Measurements from ENCODE around the gene TTC3. TPM values are rescaled to one million over a fixed set of nuclear protein-coding genes. Genes with fewer than 3 reads are reported as not detected.

The TTC3 gene
- total and polyA plus RNA-seq, 2 of the 13 experiments (the other 11 are each of a cell fraction or from before 2014, with no cell fraction given) = 55.7 to 108 TPM

- TF ChIP-seq RAD21 (CRISPR knock-in tag; IDR thresholded peaks at IDR 0.05) (peak; percentile 82), ZNF776 (CRISPR knock-in tag; IDR thresholded peaks at IDR 0.05) (peak; percentile 90; the same call in 1 of the 2 replicates), YY1 (IDR thresholded peaks at IDR 0.05; ENCODE audit: insufficient read depth, insufficient replicate concordance, low read depth, low read length) (peak; percentile 68), THYN1 (CRISPR knock-in tag; IDR thresholded peaks at IDR 0.05; ENCODE audit: borderline replicate concordance, low read depth) (no peak), MAFG (CRISPR knock-in tag; IDR thresholded peaks at IDR 0.05) (no peak), HES4 (CRISPR knock-in tag; IDR thresholded peaks at IDR 0.05; ENCODE audit: borderline replicate concordance) (peak; percentile 90), NR0B2 (CRISPR knock-in tag; IDR thresholded peaks at IDR 0.05) (peak; percentile 76), PITX1 (CRISPR knock-in tag; IDR thresholded peaks at IDR 0.05) (peak; percentile 76), ZNF782 (CRISPR knock-in tag; IDR thresholded peaks at IDR 0.05; ENCODE audit: borderline replicate concordance) (peak; percentile 81; the same call in 1 of the 2 replicates), ZNF121 (CRISPR knock-in tag; IDR thresholded peaks at IDR 0.05) (no peak), ZNF567 (CRISPR knock-in tag; IDR thresholded peaks at IDR 0.05; ENCODE audit: borderline replicate concordance) (no peak), ZBTB46 (CRISPR knock-in tag; IDR thresholded peaks at IDR 0.05; ENCODE audit: borderline replicate concordance) (no peak), SIN3B (IDR thresholded peaks at IDR 0.05; ENCODE audit: low read length) (0 out of 2 replicates have a peak, but pooled peaks have one; percentile 13), ZHX1 (CRISPR knock-in tag; IDR thresholded peaks at IDR 0.05; ENCODE audit: low read depth) (0 out of 2 replicates have a peak, but pooled peaks have one; percentile 31), PBX3 (CRISPR knock-in tag; IDR thresholded peaks at IDR 0.05; ENCODE audit: borderline replicate concordance) (no peak), FOXA3 (CRISPR knock-in tag; IDR thresholded peaks at IDR 0.05) (0 out of 2 replicates have a peak, but pooled peaks have one; percentile 43), SP2 (CRISPR knock-in tag; IDR thresholded peaks at IDR 0.05) (peak; percentile 56), RARG (CRISPR knock-in tag; IDR thresholded peaks at IDR 0.05; ENCODE audit: low read depth) (0 out of 2 replicates have a peak, but pooled peaks have one; percentile 32), ZNF362 (CRISPR knock-in tag; IDR thresholded peaks at IDR 0.05; ENCODE audit: borderline replicate concordance) (no peak; the same call in 1 of the 2 replicates)
Observed at GRCh38 chr21:37220981-37221664, 148.1 kb downstream of the TTC3 start (continued).

Measured in HepG2 (cell line).